GM18909 (cell line): ENCODE results near the gene CBR3.
"Not testable (repeated sequence)": the region's sequence is repeated elsewhere in the genome, so short reads cannot be mapped to it uniquely, and the experiment has no call there.

ENCODE experiments used
- ATAC-seq: cut with Tn5 transposase; IDR thresholded peaks from one replicate; pipeline ENCODE4 v1.9.1; 2021; ENCODE audit warnings: mild to moderate bottlenecking; ENCODE audit not compliant: unreplicated experiment, poor library complexity

CBR3 gene

DNA sequence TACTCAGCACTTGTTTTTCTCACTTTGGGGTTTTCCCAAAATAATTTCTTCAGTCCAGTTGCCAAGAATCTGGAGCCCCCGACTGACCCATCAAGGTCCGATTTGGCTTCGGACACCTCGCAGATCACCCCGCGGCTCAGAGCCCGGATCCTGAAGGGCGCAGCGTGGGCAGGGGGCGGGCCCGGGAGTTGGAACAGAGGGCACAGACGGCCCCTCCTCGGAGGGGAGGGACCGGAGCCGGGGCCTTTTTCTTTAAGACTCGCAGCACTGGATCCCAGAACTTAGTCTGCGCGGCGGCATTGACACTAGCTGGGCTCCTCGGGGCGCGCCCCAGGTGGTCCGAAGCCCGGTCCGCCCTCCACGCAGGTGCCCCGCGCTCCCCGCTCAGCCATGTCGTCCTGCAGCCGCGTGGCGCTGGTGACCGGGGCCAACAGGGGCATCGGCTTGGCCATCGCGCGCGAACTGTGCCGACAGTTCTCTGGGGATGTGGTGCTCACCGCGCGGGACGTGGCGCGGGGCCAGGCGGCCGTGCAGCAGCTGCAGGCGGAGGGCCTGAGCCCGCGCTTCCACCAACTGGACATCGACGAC, at the start of gene CBR3:
CBR3 (plus strand) TSS at position 277 of the 588 bp plus-strand sequence; CDS start at position 391, 114 bp downstream.
- no peak for ATAC-seq

DNA sequence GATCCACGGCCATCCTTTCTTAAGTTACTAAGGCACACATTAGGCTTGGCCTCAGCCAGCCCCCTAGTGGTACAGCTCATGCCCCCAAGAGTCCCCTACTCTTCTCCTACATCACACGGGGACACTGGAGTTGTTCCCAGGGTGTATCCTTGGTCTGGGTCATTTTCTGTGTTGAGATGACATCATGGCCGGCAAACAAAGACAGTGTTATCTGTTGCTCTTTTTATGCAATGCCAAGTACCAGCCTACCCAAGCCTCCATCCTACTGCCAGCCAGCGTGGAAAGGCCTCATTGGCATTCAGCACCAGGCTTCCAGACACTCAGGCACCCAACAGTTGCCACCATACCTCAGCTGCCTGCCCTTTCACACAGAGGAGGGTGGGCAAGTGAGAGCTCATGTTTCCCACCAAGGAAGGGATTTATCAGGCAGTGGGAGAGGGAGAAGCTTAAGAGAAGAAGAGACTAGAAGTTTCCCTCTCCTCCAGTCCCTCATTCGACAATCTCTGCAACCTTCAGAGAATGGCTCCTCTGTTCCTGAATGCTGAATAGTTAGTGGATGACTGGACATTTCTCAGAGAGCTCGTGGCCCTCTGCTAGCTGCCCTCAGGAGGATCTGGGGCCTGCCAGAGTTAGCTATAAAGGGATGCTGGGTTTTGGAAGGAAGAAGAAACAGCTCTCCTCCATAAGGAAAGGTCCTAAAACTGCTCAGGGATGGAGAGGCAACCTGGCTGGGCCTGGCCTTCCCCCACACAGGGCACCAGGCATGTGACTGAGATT, 47.3 kb upstream of the CBR3 start:
- no peak for ATAC-seq

DNA sequence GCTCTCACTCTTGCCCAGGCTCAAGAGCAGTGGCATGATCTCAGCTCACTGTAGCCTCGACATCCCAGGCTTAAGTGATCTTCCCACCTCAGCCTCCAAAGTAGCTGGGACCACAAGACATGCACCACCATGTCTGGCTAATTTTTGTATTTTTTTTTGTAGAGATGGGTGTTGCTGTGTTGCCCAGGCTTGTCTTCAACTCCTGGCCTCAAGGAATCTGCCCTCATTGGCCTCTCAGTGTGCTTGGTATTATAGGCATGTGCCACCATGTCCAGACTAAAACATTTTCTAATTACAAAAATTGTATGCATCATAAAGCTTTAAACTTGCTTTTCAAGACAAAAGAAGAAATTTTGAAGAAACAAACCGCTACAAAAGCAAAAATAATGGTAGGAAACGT, 44.9 kb upstream of the CBR3 start:
- ATAC-seq = no peak

DNA sequence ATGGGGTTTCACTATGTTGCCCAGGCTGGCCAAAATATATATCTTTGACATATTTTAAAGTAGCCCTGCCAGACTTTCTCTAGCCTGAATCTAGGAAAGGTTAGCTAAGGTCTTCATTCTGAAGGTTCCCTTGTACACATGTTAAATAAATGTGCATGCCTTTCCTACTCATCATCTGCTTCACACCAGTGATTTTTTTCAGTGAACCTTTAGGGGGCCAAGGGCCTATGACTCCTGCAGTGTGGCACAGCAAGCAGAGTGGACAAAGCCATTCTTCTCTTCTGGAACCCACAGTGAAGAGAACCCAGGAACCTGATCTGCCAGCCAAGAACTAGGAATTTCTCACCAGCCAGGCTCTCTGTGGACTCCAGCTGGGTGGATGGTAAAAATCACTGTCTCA, 42.2 kb upstream of the CBR3 start:
- ATAC-seq = no peak

DNA sequence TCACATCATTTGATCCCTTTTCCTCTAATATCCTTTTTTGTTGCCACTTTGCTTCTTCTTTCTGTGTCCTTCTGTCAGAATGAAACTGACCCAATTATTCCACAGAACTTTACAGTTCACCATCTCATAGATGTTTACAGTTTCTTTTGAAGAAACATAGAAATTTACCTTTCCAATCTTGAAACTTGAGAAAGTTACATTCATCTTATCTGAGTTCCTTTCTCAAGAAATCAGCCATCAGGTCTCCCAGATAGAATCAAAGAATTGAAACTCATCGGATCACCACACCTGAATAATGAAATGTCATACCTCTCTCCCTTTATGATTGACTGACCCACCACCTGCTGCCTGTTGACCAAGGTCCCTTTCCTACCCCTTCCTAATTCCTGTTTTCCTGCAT, 41.4 kb upstream of the CBR3 start:
- no peak for ATAC-seq

DNA sequence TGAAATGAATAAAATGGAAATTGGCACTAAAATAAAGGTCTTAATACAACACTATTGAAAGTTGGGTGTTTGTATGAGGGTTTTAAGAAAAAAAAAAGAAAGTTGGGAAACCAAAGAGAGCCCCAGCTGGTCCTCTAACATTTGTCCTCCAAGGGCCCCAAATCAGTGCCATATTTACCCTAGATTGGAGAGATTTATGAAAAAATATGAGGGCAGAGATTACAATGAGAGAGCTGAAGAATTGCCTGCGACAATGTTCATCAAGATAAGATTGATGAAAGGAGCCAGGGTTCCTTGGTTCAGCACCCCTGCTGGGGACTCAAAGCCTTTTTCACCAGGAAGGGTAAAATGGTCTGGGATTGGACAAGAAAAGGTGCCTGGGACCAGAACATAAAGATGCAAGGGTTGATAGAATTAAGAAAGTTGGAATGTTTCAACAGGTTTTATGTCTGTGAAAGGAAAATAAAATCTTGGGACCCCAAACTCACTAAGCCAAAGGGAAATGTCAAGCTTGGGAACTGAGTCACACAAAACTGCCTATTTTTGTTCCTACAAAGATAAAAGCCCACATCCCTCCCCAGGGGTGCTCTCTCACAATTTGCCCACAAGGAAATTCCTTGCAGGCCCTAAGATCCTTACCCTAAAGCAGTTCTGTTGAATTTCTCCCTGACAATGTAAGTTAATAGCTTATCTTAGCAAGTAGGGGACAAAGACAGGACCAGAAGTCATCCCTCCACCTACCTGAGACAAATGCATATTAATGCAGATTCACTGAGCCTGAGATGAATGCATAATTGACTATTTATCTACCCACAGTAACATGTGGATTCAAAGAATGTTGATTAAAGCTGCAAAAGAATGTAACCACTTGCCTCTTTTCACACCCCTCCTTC, 38.2 kb upstream of the CBR3 start:
- no peak for ATAC-seq

DNA sequence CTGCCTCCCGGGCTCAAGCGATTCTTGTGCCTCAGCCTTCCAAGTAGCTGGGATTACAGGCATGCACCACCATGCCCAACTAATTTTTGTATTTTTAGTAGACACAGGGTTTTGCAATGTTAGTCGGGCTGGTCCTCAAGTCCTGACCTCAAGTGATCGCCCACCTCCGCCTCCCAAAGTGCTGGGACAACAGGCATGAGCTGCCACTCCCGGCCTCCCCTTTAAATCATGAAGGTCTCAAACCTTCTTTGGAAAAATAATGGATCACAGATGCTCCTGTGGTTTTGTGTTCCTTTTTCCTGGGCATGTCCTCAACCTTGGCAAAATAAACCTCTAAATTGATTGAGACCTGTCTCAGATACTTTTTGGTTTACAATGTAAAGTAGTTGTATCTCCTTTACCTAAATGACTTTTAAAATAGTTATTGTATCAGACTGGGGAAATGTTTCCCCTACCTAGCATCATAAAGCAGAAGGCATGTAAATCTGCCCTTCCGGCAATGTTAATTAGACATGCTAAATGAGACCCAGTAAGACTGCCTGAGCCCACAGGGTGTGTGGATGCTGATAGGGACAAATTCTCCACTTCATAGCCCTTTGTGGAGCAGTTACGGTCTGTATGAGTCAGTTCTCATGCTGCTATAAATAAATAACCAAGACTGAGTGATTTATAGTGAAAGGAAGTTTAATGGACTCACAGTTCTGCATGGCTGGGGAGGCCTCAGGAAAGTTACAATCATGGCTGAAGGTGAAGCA, 37.3 kb upstream of the CBR3 start:
- no peak for ATAC-seq

DNA sequence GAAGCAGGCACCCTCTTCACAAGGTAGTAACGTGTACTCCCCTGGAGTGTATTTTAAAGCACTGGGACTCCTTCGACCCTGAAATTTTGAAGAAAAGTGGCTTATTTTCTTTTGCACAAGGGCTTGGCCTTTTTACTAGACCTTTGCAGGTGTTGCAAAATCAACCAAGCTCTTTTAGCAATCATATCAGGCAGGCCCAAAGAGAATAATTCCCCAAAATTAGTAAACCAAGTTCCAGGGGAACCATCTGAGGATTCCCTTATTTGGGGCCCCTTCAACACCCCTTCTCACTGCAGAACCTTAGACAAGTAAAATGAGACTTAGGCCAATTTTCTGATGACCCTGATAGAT, 36.7 kb upstream of the CBR3 start:
- no peak for ATAC-seq

DNA sequence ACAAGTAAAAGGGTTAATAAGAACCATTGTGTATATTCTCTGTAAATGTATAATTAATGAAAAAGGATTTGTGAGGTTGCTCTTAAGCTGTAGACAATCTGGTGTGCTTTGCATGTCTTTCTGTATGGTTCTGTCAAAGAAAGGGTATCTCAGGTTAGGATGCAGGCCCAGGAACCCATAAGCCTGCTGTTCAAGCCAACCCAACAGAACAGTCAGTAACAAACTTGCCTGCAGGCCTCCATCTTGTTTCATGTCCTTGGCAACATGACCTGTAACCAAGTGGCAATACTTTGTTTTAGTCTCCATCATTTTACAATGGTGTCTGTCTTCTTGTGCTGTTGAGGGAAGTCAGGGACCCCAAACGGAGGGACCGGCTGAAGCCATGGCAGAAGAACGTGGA, 35.9 kb upstream of the CBR3 start:
- no peak for ATAC-seq

DNA sequence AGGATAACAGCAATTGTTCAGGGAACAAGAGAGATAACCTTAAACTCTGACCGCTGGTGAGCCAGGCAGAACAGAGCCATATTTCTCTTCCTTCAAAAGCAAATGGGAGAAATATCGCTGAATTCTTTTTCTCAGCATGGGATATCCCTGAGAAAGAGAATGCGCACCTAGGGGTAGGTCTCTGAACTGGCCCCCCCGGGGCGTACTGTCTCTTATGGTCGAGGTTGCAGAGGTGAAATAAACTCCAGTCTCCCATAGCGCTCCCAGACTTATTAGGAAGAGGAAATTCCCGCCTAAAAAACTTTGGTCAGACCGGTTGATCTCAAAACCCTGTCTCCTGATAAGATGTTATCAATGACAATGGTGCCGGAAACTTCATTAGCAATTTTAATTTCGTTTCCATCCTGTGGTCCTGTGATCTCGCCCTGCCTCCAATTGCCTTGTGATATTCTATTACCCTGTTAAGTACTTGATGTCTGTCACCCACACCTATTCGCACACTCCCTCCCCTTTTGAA, 35.1 kb upstream of the CBR3 start:
- ATAC-seq = not testable (repeated sequence)

DNA sequence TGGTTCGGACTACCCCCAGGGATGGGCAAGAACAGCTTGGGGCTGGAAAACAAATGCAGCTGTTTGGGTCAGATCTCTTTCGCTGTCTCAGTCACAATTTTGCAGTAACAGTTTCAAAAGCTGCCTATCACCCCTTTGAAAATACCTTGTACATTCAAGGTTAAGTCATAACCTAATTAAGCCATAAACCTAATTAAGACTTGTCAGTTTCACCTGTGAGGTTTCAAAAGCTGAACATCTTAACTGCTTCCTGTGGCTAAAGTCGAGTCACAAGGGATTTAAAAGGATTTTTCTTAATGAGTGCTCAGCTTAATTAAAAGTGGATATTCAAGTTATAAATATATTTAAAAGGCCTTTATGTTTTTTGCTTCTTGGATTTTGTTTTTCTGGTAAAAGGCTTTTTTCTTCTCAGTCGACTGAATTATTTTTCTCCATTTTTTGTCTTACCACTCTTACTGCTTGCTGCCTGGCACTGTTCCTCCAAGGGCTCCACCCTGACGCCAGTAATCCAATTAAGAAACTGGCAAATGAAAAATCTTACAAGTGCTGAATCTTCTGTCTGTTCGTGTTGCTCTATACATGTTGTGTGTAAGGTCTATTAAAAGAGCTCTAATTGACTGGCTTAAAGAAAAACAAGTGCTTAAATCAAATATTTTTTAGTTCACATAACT, 33.8 kb upstream of the CBR3 start:
- ATAC-seq = no peak

DNA sequence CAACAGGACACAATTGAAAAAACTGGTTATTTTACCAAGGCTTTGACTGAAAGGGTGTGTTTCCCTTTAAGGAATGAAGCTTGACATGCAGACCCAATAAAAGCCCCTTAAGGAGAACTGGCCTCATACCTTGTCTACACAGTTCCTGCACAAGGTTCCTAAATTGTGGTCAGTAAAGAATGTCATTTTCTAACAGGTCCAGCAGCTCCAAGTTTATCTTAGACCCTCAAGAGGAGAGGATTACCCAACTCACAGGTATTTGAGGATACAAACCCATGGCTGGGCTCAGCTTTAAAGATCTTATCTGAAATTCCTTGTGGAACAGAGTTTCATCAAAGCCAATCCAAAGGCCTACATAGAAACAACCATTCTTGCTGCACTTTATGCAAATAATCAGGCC, 31.4 kb upstream of the CBR3 start:
- no peak for ATAC-seq

DNA sequence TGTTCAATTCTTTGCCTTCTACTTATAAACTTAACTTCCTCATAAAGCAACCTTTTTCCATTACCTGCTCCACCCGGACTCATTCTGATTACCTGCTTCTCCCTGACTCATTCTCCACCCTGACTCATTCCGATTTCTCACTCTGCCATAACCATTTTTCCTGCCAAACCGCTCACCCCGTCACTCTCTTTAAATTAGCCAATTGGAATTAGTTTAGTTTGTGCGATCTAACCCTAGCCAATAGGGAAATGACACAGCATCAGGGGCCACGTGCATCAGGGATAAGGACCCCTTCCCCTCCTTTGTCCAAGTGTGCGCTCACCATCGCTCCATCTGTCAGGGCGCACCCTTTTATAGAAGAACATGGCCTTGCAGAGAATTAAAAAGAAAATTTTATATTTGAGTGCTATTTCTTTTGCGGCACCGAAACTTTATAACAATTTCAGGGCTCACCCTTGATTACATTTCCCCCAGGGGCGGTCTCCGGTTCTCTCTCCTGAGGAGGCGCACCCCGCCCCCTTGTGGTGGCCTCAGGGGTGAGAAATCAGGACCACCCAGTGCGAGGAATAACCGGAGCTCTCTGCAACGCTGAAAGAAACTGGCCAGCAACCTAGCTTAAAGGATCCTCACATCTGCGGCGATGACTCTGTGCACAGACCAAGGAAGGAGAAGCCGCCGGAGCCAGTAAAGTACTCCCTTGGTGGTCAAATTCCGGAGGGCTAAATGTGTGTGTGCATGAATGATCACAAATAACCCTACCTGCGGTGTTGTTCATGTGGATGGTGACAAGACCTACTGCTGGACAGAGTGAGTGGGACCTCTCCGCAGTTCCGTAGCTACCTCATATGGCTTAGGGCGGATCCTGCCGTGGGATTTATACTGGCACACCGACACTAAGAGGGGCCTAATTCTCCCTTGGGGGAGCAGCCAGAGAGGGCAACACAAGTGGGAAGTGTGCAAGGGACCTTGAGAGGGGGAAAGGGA, 30.3 kb upstream of the CBR3 start:
- ATAC-seq = no peak

DNA sequence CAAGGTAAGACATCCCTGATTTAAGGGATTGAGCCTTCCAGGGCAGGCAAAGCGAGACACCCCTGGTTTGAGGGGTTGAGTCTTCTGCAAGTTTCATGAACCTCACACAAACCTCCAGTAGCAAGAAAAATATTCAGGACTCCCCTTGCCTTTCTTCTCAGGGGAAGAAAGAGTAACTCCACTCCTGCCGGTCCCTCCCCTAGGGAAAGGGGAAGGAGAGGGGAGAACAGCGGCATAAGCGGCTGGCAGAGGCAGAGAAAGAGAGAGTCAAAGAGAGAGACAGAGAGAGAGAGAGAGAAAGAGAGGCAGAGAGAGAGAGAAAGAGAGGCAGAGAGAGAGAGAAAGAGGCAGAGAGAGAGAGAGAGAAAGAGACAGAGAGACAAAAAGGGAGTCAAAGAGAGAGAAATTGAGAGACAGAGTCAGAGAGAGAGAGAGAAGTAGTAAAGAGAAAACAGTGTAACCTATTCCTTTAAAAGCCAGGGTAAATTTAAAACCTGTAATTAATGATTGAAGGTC, 29.5 kb upstream of the CBR3 start:
- no peak for ATAC-seq

DNA sequence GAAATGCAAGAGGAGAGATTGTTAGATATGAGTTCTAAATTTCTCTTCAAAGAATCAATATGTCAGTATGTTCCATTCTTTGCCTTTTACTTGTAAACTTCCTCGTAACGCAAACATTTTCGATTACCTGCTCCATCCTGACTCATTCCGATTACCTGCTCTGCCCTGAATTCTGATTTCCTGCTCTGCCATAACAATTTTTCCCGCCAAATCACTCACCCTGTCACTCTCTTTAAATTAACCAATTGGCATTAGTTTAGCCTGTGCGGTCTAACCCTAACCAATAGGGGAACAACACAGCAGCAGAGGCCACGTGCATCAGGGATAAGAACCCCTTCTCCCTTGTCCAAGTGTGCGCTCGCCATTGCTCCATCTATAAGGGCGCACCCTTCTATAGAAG, 25.0 kb upstream of the CBR3 start:
- no peak for ATAC-seq

DNA sequence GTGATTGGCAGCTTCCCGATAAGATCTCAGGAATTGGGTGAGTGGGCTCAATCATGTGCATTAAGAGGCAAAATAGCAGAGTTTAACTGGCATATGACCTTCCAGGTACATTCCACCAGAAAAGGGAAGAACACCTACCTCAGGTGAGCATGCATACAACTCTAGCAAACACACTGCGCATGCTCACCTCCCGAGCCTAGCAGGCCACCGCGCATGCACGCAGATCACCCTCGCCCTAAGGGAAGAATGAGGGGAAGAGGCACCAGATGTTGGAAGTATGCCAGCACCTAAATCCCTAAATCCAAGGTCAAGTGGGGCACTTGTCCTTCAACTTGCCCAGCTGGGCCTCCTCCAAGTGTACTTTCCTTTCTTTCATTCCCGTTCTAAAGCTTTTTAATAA, 23.6 kb upstream of the CBR3 start:
- ATAC-seq = no peak

DNA sequence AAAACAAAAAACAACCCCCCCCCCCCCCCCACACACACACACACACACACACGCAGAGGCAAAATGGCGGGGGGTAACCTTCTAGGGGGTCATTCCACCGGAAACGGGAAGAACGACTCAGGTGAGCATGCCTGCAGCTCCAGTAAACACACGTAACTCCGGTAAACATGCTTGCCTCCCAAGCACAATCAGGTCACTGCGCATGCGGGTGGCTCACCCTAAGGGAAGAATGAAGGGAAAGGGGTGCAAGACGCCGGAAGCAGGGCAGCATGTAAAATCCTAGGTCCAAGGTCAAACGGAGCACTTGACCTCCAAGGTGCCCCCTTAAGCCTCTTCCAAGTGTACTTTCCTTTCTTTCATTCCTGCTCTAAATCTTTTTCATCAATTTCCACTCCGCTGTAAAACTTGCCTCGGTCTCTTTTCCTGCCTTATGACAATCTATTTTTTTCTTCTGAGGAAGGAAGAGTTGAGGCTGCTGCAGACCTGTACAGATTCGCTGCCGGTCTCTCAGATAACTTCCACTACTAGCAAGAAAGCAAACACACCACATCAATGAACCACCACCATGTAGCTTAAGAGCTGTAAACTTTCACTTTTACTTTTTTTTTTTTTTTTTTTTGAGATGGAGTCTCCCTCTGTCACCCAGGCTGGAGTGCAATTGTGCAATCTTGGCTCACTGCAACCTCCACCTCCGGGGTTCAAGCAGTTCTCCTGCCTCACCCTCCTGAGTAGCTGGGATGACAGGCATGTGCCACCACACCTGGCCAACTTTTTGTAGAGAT, 21.0 kb upstream of the CBR3 start:
- ATAC-seq = no peak
